Measurements from ENCODE around the gene TTC3. TPM values are rescaled to one million over a fixed set of nuclear protein-coding genes. Genes with fewer than 3 reads are reported as not detected.

The TTC3 gene
- total and polyA plus RNA-seq, 9 of the 15 experiments (the other 6 are each of a cell fraction or from before 2014, with no cell fraction given) = 17.5 to 92.0 (median 59.5) TPM

- no peak for TF ChIP-seq ZMIZ1 (IDR thresholded peaks at IDR 0.05; ENCODE audit: low read depth in 2 of 2, low read length in 2 of 2)
- TF ChIP-seq GTF3C2 (IDR thresholded peaks at IDR 0.05; ENCODE audit: borderline replicate concordance, extremely low read depth, insufficient read length) = no peak
- TF ChIP-seq NCOA4 (IDR thresholded peaks at IDR 0.05; ENCODE audit: partially characterized antibody) = no peak
- no peak for TF ChIP-seq ETV6 (IDR thresholded peaks at IDR 0.05; ENCODE audit: borderline replicate concordance in 1 of 2, low read depth in 2 of 2, low read length in 1 of 2)
- TF ChIP-seq ETV6 (CRISPR knock-in tag; IDR thresholded peaks at IDR 0.05; ENCODE audit: borderline replicate concordance) = no peak
- TF ChIP-seq SMARCB1 (IDR thresholded peaks at IDR 0.05; ENCODE audit: insufficient read length, low read depth) = no peak
- TF ChIP-seq, protein P1, sequence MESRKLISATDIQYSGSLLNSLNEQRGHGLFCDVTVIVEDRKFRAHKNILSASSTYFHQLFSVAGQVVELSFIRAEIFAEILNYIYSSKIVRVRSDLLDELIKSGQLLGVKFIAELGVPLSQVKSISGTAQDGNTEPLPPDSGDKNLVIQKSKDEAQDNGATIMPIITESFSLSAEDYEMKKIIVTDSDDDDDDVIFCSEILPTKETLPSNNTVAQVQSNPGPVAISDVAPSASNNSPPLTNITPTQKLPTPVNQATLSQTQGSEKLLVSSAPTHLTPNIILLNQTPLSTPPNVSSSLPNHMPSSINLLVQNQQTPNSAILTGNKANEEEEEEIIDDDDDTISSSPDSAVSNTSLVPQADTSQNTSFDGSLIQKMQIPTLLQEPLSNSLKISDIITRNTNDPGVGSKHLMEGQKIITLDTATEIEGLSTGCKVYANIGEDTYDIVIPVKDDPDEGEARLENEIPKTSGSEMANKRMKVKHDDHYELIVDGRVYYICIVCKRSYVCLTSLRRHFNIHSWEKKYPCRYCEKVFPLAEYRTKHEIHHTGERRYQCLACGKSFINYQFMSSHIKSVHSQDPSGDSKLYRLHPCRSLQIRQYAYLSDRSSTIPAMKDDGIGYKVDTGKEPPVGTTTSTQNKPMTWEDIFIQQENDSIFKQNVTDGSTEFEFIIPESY (CRISPR knock-in tag; IDR thresholded peaks at IDR 0.05) = no peak; the same call in 1 of the 2 replicates
- TF ChIP-seq THRB (CRISPR knock-in tag; conservative IDR thresholded peaks at IDR 0.05) = no peak
- no peak for TF ChIP-seq ZNF830 (CRISPR knock-in tag; IDR thresholded peaks at IDR 0.05)
- TF ChIP-seq, protein P2, sequence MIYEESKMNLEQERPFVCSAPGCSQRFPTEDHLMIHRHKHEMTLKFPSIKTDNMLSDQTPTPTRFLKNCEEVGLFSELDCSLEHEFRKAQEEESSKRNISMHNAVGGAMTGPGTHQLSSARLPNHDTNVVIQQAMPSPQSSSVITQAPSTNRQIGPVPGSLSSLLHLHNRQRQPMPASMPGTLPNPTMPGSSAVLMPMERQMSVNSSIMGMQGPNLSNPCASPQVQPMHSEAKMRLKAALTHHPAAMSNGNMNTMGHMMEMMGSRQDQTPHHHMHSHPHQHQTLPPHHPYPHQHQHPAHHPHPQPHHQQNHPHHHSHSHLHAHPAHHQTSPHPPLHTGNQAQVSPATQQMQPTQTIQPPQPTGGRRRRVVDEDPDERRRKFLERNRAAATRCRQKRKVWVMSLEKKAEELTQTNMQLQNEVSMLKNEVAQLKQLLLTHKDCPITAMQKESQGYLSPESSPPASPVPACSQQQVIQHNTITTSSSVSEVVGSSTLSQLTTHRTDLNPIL (CRISPR knock-in tag; IDR thresholded peaks at IDR 0.05) = no peak
- TF ChIP-seq ZNF124 (CRISPR knock-in tag; IDR thresholded peaks at IDR 0.05) = no peak
- peak; percentile 96 for TF ChIP-seq CXXC5 (CRISPR knock-in tag; IDR thresholded peaks at IDR 0.05)
- no peak for TF ChIP-seq KAT8 (IDR thresholded peaks at IDR 0.05; ENCODE audit: low read depth)
- TF ChIP-seq ZBTB17 (CRISPR knock-in tag; IDR thresholded peaks at IDR 0.05) = no peak
- TF ChIP-seq ZBTB34 (CRISPR knock-in tag; IDR thresholded peaks at IDR 0.05) = no peak
These were observed at the start of gene TTC3, which contains the start of gene PIGP (continued) for GRCh38 chr21:37072988-37073416.
